ENCODE data around the gene ANAPC5. TPM values are rescaled to one million over a fixed set of nuclear protein-coding genes. Genes with fewer than 3 reads are reported as not detected.

Gene ANAPC5
- total and polyA plus RNA-seq, 2 donors = 102 to 222 TPM

DNA sequence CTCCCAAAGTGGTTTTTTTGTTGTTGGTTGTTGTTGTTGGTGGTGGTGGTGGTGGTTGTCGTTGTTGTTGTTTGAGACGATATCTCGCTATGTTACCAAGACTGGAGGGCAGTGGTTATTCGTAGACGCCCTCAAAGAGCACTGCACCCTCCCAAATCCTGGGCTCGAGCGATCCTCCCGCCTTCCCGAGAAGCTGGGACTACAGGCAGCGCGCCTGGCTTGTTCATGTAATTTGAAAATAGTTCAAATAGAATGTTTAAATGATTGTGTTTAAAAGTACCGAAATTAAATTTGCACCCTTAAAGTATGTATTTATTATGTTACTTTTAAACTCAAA lies 439 bp upstream of the ANAPC5 start:
- no peak overlapping the region for H3K27ac ChIP-seq (ENCODE audit: low read depth)
- WGBS = under 1% methylated on average over 12 of the region's 12 CpGs

DNA sequence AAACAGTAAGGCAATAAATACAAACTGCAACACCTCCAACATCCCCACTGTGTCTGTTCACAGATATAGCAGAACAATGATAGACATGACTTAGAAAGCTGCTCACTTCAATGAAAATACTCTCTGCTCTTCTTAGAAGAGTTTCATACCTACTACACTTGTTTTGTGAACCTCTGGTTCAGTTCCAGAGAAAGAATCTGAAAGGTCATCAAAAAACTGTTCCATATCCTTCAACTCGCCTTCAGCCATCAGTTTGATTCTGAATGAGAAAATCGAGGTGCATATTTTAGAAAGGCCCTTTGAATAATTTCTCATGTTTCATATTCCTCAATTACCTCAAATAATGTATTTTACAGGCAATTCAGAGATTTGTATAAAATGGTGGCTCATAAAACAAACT lies 5.5 kb downstream of the ANAPC5 start:
- Histone ChIP-seq H3K4me1 (ENCODE audit: insufficient read depth) (no peaks in the 10 kb centered on the region), H3K27ac (ENCODE audit: low read depth) (no peak overlapping the region), H3K4me3 (ENCODE audit: low read depth, low read length) (no peak overlapping the region), H3K36me3 (ENCODE audit: insufficient read depth) (no peaks in the 10 kb centered on the region)
- no peak for DNase-seq (ENCODE audit: extremely low spot score)
- 83% methylated on average over 2 of the region's 2 CpGs for WGBS

More for the DNA sequence above, 439 bp upstream of the ANAPC5 start:
- Histone ChIP-seq H3K4me3 (ENCODE audit: low read depth, low read length) (peak overlapping the region; percentile 37), H3K4me1 (ENCODE audit: insufficient read depth) (no peaks in the 10 kb centered on the region), H3K36me3 (ENCODE audit: insufficient read depth) (no peaks in the 10 kb centered on the region)
- DNase-seq (ENCODE audit: extremely low spot score) = no peak

DNA sequence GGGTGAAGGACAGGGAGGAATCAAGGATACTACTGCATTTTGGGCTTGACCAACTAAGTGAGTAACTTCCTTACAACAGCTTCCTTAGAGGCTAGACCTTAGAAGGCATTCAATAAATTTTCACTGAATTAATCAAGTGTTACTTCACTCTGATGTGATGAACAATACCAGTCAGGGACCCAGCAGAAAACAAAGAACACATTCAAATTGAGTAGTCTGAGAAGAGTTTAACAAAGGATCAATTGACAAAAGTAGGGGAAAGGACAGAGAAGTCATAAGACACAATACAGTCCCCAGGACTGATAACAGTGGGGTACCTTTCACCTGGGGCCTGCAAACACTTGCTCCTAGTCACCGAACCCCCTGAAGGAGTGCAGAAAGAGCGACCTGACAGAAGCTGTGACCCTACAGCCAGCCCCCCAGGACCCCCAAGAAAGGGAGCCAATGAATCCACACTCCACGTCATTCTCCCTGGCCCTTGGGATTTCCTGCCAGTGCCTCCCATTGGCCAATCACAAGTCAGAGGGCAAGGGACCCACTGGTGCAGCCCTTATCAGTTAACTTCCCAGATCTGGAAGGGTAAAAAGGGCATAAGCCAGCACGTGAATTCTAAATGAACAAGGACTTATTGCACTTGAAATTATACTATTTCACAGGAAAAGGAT lies 6.9 kb downstream of the ANAPC5 start:
- Histone ChIP-seq H3K36me3 (ENCODE audit: insufficient read depth) (peaks cover 2% of the 10 kb centered on the region), H3K4me3 (ENCODE audit: low read depth, low read length) (no peak overlapping the region), H3K4me1 (ENCODE audit: insufficient read depth) (no peaks in the 10 kb centered on the region), H3K27ac (ENCODE audit: low read depth) (no peak overlapping the region)
- no peak for DNase-seq (ENCODE audit: extremely low spot score)
- WGBS = 78% methylated on average over 4 of the region's 4 CpGs

DNA sequence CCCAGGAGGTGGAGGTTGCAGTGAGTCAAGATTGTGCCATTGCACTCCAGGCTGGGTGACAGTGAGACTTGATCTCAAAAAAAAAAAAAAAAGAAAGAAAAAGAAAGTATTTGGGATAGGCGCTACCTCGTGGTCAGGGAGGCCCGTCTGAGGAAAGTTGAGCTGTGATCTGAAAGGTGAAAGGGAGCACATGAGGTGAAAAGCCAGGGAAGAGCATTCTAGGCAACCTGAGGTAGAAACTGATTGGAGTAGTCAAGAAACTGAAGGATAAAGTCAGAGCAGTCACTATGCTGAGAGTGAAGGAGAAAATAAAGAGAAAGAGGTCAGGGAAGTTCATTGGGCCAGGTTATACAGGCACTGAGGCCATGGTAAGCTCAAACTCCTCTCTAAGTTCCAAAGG lies 7.7 kb downstream of the ANAPC5 start:
- DNase-seq (ENCODE audit: extremely low spot score) = no peak
- Histone ChIP-seq H3K4me1 (ENCODE audit: insufficient read depth) (no peaks in the 10 kb centered on the region), H3K36me3 (ENCODE audit: insufficient read depth) (peaks cover 2% of the 10 kb centered on the region), H3K4me3 (ENCODE audit: low read depth, low read length) (no peak overlapping the region), H3K27ac (ENCODE audit: low read depth) (no peak overlapping the region)
- WGBS = 88% methylated on average over 3 of the region's 3 CpGs

DNA sequence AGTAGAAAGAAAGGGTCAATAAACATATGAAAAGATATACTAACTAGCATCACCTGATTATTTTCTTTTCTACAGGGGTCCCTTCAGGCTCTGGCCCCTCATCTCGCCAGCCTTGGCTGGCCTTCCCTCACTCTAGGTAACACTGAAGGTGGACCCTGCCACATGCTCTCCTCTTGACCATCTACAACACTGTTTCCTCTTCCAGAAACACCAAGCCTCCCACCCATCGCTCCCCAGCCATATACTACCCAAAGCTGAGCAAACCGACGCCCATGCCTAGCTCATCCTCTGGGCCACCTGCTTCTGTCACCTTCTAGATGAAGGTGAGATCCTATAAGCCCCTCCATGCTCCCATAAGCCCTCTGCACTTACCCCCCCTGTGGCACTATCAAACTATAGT lies 14.8 kb downstream of the ANAPC5 start:
- Histone ChIP-seq H3K27ac (ENCODE audit: low read depth) (no peak overlapping the region), H3K4me3 (ENCODE audit: low read depth, low read length) (no peak overlapping the region), H3K36me3 (ENCODE audit: insufficient read depth) (peaks cover 5% of the 10 kb centered on the region), H3K4me1 (ENCODE audit: insufficient read depth) (no peaks in the 10 kb centered on the region)
- DNase-seq (ENCODE audit: extremely low spot score) = no peak
- WGBS = 97% methylated on average over 4 of the region's 4 CpGs

DNA sequence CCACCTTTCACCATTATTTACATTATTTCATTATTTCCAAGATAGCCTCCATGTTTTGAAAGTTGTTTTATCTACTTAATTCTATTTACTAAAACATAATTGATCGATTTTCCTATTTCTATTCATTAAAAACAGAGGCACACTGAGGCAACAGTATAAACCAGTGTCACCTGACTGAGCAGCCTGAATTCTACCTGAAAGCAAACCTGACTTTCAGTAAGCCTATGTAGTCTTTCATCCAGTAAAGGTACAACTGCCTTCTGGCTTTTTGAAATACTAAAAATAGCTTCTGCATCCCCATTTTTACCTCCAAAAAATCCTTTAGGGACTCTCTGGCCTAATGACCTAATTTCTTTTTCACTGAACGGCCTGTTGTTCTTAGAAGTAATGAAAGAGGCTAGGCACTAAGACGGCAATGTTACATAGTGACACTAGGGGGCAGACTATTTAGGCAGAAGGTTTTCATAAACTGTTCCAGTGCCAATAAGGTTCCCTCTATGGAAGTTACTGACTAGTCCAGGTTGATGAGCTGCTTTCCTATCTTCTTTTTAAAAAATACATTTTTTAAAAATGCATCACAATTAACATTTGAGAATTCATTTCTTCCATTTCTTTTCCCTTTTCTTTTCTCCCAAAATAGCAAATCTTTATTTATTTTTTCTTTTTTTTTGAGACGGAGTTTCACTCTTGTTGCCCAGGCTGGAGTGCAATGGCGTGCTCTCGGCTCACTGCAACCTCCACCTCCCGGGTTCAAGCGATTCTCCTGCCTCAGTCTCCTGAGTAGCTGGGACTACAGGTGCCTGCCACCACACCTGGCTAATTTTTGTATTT lies 17.5 kb downstream of the ANAPC5 start:
- peaks cover 7% of the 10 kb centered on the region for H3K36me3 ChIP-seq (ENCODE audit: insufficient read depth)
- H3K4me1 ChIP-seq (ENCODE audit: insufficient read depth) = no peaks in the 10 kb centered on the region
- DNase-seq (ENCODE audit: extremely low spot score) = peak; percentile 8
- no peak overlapping the region for H3K27ac ChIP-seq (ENCODE audit: low read depth)
- WGBS = 62% methylated on average over 8 of the region's 8 CpGs
- H3K4me3 ChIP-seq (ENCODE audit: low read depth, low read length) = no peak overlapping the region

DNA sequence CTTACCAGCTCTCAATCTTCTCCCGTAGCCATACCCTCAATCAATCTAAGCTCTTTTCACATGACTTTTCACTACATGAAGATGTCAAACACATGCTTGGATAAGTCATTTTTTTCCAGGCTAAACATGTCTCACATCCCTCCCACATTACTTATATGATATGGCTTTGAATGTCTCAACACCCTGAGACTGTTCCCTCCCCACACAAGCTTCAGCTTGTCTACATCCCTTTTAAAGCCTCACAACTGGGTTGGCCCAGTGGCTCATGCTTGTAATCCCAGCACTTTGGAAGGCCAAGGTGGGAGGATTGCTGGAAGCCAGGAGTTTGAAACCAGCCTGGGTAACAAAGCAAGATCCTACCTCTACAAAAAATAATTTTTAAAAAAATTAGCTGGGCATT lies 18.5 kb downstream of the ANAPC5 start:
- WGBS = 95% methylated on average over 1 of the region's 1 CpG
- peaks cover 7% of the 10 kb centered on the region for H3K36me3 ChIP-seq (ENCODE audit: insufficient read depth)

DNA sequence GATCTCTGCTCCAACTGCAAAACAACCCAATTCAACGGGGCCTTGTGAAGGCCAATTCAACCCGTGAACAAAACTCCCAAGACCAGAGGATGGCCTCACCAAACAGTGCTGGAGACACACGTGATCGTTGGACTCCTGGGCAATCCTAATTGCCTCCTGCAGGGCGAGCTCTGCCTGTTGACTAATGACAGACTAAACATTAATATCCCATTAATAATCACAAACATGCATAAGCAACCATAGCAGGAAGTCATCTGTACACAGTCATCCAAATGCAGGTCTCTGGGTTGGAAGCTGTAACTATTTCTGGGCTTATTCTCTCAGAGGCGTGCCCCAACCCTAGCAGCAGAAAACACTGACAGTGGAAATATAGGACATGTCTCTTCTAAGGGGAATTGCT lies 21.0 kb downstream of the ANAPC5 start:
- no peak overlapping the region for H3K27ac ChIP-seq (ENCODE audit: low read depth)
- no peak overlapping the region for H3K4me3 ChIP-seq (ENCODE audit: low read depth, low read length)
- 80% methylated on average over 6 of the region's 6 CpGs for WGBS
- no peak for DNase-seq (ENCODE audit: extremely low spot score)
- no peaks in the 10 kb centered on the region for H3K4me1 ChIP-seq (ENCODE audit: insufficient read depth)
- H3K36me3 ChIP-seq (ENCODE audit: insufficient read depth) = peaks cover 12% of the 10 kb centered on the region

More for the DNA sequence above, 18.5 kb downstream of the ANAPC5 start:
- no peak for DNase-seq (ENCODE audit: extremely low spot score)
- H3K4me1 ChIP-seq (ENCODE audit: insufficient read depth) = no peaks in the 10 kb centered on the region
- H3K27ac ChIP-seq (ENCODE audit: low read depth) = no peak overlapping the region
- H3K4me3 ChIP-seq (ENCODE audit: low read depth, low read length) = no peak overlapping the region

DNA sequence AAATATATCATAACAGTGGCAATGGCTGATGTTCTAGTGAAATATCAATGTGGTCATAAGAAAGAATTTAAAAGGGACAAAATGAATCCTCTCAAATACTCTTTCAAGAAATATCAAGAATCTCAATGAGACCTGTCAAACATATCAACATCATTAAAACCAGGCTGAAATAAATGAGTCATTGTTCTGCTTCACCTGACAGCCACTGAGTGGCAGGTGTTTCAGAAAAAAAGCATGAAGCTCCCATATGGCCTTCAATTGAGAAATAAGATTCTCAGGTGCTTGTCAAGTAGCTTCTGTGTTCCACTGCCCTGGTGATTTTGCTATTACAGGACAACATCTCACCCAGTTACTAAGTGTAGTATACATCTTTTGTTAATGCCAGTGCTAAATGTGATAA lies 21.5 kb downstream of the ANAPC5 start:
- Histone ChIP-seq H3K4me3 (ENCODE audit: low read depth, low read length) (no peak overlapping the region), H3K36me3 (ENCODE audit: insufficient read depth) (peaks cover 12% of the 10 kb centered on the region), H3K4me1 (ENCODE audit: insufficient read depth) (no peaks in the 10 kb centered on the region), H3K27ac (ENCODE audit: low read depth) (no peak overlapping the region)
- no peak for DNase-seq (ENCODE audit: extremely low spot score)

DNA sequence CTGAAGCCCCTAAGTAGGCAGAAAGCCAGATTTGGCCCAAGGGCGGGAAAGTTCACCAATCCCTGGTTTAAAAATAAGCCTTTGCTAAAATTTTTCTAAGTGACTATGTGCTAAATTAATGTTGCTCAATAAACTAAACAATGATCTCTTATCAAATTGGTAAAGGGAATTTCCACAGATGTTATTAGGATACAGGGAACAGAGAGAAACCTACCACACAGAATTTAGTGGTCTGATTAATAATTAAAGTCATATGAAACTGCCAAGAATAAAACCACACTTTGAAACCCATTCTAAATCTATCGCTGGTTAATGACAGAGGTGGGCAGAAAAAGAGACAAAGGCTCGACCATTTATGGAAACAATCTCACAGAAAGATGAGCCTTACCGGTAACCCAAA lies 22.0 kb downstream of the ANAPC5 start:
- Histone ChIP-seq H3K27ac (ENCODE audit: low read depth) (no peak overlapping the region), H3K4me3 (ENCODE audit: low read depth, low read length) (no peak overlapping the region), H3K4me1 (ENCODE audit: insufficient read depth) (no peaks in the 10 kb centered on the region), H3K36me3 (ENCODE audit: insufficient read depth) (peaks cover 11% of the 10 kb centered on the region)
- no peak for DNase-seq (ENCODE audit: extremely low spot score)
- 95% methylated on average over 4 of the region's 4 CpGs for WGBS

DNA sequence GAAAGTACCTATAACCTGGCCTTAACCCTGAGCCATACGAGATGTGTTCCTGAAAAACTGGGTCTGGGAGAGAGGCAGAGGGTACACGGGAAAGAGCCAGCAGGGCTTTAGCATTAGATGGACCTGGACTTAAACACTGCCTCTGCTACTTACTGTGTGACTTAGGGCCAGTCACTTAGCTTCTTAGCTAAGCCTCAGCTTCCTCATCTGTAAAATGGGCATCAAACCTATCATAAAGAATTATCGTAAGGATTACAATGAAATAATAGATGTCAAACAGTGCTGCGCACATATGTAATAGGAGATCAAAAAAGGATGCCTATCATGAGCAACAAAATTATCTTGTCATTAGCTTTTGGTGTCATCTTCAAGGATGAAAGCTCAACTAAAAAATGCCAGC lies 23.6 kb downstream of the ANAPC5 start:
- Histone ChIP-seq H3K36me3 (ENCODE audit: insufficient read depth) (peaks cover 11% of the 10 kb centered on the region), H3K27ac (ENCODE audit: low read depth) (no peak overlapping the region), H3K4me1 (ENCODE audit: insufficient read depth) (no peaks in the 10 kb centered on the region), H3K4me3 (ENCODE audit: low read depth, low read length) (no peak overlapping the region)
- DNase-seq (ENCODE audit: extremely low spot score) = no peak
- 94% methylated on average over 4 of the region's 4 CpGs for WGBS

DNA sequence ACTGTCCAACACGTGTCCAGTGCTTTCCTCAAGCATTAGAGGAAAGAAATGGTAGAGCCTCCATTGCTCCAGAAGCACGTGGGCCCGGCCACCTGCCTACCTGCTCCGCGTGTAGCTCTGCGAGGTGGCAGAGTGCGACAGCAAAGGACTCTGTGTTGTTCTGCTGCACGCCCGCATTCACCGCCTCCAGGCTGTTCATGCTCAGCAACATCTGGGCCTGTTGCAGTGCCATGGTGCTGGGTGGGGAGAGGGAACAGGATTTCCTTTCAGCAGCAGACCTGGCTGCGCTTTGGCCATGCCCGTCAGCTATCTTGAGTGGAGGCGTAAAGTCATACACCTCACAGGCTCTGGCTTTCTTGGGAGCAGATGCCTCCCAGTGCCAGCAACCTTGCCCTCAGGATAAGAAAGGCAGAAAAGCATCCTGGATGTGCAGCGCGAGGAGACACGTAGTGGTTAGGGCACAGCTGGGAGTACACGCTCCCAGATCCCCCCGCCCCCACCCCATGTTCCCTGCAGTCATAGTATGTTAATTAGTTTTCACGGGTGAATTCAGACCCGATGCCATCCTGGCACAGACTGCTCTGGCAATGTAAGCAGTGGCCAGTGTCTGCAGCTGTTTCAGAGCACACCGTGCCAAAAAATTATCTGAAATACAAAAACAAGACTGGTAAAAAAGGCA lies 25.1 kb downstream of the ANAPC5 start:
- no peak for DNase-seq (ENCODE audit: extremely low spot score)
- H3K4me3 ChIP-seq (ENCODE audit: low read depth, low read length) = no peak overlapping the region
- no peaks in the 10 kb centered on the region for H3K4me1 ChIP-seq (ENCODE audit: insufficient read depth)
- WGBS = 89% methylated on average over 21 of the region's 21 CpGs
- peaks cover 11% of the 10 kb centered on the region for H3K36me3 ChIP-seq (ENCODE audit: insufficient read depth)
- no peak overlapping the region for H3K27ac ChIP-seq (ENCODE audit: low read depth)

DNA sequence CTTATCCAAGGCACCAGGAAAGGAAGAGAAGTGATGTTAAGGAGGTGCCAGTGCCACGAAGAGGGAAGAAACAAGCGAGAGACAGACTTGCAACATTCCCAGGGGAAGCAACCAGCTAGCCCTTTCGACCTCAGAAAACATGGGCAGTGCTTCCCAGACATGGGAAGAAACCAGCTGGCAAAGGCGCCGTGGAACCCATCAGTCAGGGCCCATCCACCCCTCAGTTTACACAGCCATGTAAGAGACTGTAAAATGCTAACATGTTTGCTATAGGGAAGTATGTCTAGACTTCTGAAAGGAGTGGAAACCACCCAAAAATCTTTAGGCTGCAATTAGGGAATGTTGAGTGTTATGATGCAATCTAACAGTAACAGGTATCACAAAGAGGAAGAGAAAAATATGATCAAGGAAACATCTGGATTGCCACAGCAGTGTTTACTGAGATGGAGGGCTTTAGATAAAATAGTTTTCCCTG lies 26.3 kb downstream of the ANAPC5 start:
- Histone ChIP-seq H3K4me1 (ENCODE audit: insufficient read depth) (no peaks in the 10 kb centered on the region), H3K27ac (ENCODE audit: low read depth) (no peak overlapping the region), H3K4me3 (ENCODE audit: low read depth, low read length) (no peak overlapping the region), H3K36me3 (ENCODE audit: insufficient read depth) (peaks cover 9% of the 10 kb centered on the region)
- DNase-seq (ENCODE audit: extremely low spot score) = no peak
- 67% methylated on average over 5 of the region's 5 CpGs for WGBS

DNA sequence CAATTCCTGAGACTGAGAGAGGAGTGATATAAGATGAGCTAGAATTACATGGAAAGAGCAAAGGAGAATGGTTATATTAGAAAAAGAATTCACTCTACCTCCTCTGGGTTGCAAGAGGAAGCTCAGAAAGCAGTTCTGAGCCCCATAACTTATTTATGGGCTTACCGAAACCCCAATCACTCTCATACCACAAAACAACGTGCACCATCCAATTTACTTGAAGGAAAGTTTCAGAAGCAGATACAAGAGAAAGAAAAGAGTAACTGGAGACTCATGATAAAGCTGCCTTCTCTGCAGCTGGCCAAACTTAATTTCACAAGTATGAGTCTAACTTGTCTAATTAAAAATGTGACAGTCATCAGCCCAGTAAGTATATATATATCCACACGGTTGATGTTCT lies 28.3 kb downstream of the ANAPC5 start:
- DNase-seq (ENCODE audit: extremely low spot score) = no peak
- H3K4me3 ChIP-seq (ENCODE audit: low read depth, low read length) = no peak overlapping the region
- WGBS = 91% methylated on average over 3 of the region's 3 CpGs
- no peaks in the 10 kb centered on the region for H3K4me1 ChIP-seq (ENCODE audit: insufficient read depth)
- no peak overlapping the region for H3K27ac ChIP-seq (ENCODE audit: low read depth)
- peaks cover 7% of the 10 kb centered on the region for H3K36me3 ChIP-seq (ENCODE audit: insufficient read depth)

Measured in urinary bladder (tissue), 4 donors.